GM18526 (cell line): ENCODE results near the gene KRI1.
A peak's percentile ranks its signal among the peaks of the same experiment; 100 is the strongest.

Source experiments
- POLR2A ChIP-seq: IDR thresholded peaks from 3 replicates; pipeline ENCODE4 v1.6.1; 2011; ENCODE audit not compliant: insufficient read length; ENCODE audit errors: extremely low read depth

KRI1 gene

DNA sequence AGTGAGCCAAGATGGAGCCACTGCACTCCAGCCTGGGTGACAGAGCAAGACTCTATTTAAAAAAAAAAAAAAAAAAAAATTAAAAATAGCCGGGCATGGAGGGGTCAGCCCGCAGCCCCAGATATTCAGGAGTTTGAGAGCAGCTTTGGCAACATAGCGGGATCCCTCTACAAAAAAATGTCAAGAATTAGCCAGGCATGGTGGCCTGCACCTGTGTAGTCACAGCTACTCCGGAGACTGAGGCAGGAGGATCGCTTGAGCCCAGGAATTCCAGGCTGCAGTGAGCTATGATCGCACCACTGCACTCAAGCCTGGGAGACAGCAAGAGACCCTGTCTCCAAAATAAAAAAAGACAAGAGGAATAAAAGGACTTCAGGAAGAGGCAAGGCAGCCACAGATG is 20.6 kb upstream of the KRI1 start:
- TF ChIP-seq POLR2A: no peak

DNA sequence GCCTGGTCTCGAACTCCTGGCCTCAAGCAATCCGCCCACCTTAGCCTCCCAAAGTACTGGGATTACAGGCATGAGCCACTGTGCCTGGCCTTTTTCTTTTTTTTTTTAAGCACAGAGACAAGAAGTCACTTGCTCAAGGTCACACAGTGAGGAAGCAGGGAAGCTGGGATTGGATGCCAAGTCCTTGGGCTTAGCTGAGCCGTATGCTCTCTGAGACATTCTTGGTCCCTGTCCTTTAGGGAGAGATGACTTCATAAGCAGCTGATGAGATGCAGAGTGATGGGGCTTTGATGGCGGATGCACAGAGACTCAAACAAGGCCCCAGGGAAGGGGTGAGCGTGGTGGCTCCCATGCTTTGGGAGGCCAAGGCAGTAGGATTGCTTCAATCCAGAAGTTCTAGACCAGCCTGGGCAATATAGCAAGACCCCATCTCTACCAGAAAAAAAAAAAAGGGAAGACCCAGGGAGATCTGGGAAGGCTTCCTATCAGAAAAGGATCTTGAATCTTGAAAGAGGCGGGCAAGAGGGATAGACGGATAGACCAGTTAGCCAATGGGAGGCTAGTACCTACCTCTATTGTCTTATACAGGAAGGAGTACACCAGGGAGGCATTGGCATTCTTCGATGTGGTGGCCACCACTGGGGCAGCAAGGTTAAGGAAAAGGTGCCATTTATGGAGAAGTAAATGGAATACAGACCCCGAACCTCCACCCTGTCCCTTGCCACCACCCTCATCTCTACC is 17.4 kb upstream of the KRI1 start:
- TF ChIP-seq POLR2A: no peak

DNA sequence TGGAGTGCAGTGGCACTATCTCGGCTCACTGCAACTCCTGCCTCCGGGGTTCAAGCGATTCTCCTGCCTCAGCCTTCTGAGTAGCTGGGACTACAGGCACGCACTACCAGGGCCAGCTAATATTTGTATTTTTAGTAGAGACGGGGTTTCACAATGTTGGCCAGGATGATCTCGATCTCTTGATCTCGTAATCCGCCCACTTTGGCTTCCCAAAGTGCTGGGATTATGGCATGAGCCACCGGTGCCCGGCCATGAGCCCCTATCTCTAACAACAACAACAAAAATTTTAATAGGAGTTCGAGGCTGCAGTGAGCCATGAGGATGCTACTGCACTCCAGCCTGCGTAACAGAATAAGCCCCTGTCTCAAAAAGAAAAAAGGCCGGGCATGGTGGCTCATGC is 16.3 kb upstream of the KRI1 start:
- no peak for TF ChIP-seq POLR2A

DNA sequence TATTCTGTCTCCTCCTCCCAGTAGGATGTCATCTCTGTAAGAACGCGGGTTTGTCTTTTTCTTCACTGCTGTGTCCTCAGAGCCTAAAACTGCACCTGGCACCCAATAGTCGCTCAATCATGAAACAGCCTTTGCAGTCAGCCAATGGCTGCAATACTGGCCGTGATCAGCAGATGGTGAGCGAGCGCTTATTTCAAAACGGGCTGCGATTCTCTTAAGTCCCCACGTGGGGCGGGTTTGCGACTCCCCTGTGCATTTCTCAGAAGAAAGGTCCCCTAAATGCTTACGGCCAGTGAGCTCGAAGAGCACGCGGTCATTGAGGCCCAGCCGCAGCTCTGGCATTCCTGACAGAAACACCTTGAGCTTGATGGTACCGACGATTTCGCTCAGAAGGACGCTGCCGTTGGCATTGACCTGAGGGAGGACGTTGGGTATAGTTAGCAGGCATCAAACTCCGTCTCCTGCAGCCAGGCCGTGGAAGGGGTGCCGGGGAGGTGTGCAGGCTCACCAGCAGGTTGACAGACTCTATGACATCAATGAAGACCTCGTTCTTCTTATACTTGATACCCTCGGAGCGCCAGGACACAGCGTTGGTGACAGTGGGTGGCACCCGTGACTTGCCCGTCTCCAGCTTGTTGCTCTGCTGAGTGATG is 15.3 kb upstream of the KRI1 start:
- no peak for TF ChIP-seq POLR2A

DNA sequence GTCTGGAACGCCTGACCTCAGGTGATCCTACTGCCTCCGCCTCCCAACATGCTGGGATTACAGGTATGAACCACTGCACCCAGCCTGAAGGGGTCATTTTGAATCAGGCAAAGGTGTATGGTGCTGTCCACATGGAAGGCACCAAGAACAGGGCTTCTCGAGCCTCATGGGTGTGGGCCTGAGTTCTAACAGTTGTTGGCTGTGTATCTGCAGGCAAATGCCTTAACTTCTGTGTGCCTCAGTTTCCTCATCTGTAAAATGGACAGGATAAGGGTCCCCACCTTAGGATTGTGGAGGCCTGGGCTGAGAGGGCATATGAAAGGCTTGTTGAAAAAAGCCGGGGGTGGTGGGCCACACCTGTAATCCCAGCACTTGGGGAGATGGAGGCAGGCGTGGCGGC is 12.1 kb upstream of the KRI1 start:
- no peak for TF ChIP-seq POLR2A

DNA sequence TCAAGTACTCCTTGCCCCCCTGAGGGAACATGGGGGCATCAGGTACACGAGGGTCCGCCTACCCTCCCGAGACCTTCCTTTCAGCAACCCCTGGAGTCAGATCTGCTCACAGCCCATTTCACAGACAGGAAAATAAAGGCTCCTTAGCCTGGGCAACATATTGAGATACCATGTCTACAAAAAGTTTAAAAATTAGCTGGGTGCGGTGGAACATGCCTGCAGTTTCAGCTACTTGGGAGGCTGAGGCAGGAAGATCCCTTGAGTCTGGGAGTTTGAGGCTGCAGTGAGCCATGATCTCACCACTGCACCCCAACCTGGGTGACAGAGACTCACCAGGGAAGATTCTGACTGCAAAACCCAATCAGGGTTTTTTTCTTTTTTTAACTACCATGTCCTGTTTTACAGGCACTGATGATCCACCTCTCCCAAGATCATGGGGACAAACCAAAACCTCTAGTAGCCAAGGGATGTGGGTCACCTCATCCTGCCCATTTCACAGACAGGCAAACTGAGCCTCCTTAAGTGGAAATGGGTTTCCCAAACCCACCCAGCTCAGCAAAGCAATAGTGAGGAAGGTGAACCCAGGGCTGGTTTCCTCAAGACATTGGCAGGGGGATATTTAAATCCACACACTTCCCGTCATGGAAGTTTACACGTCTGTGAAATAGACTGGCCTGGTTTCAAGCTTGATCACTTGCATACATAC is 9.4 kb upstream of the KRI1 start:
- TF ChIP-seq POLR2A: no peak

DNA sequence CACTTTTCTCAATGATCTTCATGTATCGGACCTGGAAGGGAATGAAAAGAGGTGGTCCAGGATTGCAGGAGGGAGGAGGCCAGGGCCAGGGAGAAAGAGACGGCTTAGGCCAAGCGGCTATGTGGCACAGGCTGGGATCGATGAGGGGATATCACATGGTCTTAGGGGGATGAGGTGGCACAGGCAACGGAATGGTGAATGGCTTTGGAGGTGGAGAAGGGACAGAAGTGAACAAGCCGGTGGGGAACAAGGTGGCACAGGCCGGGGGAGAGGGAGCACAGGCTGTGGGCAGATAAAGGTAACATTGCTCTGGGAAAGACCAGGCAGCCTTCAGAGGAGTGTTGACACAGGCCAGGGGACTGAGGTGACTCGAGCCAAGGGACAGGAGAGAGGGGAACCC is 8.7 kb upstream of the KRI1 start:
- TF ChIP-seq POLR2A: no peak

DNA sequence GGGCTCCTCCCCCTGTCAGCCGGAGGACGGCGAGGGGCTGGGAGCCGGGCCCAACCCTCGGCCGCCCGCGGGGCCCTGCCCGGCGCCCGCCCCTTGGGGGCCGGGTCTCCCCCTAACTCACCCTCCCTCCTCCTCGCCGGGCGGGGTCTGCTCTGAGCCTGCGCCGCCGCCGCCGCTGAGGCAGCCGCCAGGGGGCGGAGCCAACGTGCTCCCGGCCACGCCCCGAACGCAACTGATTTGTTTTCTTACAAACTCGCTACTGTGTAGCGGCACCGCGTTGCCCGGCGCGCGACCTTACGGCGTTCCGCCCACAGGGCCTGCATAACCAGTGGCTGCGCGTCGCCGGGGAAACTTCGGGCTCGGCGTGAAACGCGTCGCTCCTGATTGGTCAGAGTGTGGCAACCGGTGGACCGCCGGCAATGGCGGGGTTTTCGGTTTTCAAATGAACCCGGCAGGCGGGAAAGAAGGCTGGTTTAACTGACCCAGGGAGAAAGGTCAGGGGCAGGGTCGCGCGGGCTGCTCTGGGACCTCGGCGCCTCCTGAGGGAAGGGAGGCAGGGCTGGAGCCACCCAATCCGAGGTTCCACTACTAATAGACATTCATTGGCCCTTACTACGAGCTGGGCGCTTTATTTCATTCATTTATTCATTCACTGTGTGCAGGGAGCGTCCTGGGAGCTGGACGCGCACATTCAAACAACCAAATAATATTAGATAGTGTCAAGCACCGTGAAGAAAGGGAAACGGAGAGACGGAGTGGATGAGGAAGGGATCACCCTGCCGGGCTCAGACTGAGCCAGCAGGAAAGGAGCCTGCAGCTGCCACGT is 3.2 kb upstream of the KRI1 start, which contains the start of gene CDKN2D:
Gene CDKN2D (minus strand): TSS at position 154 of the 826 bp plus-strand sequence. CDS start 326 bp downstream, outside the sequence.
- peak; percentile 33 for TF ChIP-seq POLR2A

DNA sequence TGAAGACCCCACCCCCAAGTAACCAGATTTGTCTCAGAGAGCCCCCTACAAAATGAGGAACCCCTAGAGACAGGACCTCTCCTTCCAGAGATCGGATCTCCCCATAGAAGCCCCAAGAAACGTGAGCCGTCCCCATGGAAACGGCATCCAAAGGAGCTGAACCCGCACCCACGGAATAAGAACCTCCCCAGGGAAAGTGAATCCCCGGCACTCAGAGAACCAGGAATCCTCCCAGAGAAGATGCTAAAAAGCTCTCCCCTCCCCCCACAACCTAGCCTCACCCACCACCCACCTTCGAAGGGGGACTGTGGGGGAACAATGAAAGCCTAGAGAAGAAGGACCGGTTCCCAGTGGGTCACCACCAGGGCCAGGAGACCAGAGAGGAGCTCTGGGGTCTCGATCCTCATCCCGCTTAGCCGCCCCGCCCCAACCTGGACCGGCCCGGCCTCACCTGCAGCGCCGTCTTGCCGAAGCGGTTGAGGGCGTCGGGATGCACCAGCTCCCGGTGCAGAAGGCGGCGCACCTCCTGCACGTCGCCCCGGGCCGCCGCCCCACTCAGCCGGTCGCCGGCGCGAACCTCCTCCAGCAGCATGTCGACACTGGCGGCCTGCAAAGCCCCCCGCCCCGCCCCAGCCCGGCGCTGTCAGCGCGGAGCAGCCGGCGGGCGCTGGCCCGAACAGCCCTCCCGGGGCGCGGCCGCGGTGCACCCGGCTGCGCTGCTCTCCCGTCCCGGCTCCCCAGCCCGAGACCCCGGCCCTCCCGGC is 2.4 kb upstream of the KRI1 start:
- TF ChIP-seq POLR2A: no peak

DNA sequence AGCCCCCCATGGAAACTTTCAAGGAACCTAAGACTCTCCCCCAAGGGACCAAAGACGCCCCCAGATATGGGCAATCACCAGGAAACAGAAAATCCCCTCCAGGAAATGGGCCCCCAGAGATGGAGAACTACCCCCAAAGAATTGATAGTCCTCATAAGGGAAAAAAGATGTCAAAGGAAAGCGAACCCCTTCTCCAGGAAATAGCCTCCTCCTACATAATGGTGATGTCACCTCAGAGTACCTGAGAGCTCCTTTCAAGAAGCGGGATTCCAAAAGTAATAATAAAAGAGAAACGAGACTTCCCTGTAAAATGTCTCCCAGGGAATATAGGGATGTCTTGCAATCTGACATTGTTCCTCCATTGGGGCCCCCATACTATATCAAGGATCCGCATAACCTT is 1.8 kb upstream of the KRI1 start:
- no peak for TF ChIP-seq POLR2A

DNA sequence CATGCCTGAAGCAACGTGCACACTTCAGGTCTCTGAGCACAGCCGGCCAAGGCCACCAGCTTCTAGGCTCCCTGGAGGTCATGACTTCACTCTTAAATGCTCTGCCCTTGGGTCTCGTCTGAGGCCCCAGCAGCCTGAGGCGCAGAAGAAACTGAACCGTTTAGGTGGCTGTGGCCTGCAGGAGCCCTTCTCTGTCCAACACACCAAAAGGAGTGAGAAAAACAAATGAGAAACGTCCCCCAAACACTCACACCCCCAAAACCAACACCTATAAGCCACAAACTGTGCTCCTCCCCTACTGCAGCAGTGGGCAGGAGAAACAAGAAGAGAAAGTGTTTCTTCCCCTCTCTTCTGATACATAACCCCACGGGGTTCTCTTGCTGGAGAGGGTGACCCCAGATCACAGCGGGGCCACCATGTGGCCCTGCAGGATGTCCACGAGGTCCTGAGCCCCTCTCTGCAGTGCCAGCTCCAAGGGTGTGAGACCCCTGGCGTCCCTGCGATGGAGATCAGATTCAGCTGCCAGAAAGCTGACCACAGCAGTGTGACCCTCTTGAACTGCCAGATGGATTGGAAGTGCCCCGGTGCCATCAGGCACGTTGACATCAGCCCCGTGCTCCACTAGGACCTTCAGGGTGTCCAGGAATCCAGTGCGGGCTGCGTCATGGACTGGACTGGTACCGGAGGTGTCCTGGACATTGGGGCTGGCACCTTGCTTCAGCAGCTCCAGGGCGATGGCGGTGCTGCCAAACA is 1.0 kb upstream of the KRI1 start:
- no peak for TF ChIP-seq POLR2A

DNA sequence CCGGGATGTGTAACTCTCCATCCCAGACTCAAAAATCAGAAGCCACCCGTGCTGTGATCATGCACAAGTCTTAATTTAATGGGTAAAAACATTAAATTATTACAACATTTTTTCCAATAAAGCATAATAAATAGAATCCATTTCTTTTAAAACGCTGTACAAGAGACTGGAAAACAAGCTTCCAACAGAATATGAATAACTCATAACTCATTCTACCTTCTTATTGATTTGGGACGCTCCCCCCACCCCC is 523 bp upstream of the KRI1 start:
- no peak for TF ChIP-seq POLR2A

DNA sequence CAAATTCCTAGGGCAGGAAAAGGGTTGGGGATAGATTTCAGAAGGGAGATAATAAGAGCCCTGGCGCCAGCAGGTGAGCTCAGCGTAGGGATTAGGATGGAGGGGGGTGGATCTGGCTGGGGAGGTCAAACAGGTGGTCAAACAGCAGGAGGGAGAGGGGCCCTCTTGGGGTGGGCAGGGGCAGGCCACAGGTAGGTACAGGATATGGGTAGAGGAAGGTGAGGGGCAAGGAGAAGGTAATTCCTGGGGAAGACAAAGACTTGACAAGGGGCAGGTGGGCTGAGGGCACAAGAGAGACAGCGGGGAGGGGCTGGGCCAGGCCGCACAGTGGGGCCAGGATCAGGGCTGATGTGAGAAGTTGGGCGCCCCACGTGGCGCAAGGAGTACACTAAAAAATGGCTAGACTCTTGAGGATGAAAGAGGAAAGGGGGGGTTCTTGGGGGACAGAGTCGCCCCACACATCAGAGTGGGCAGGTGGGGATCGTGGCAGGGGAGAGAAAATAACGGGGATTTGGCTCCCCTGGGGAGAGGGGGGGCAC is 713 bp downstream of the KRI1 start:
- no peak for TF ChIP-seq POLR2A

DNA sequence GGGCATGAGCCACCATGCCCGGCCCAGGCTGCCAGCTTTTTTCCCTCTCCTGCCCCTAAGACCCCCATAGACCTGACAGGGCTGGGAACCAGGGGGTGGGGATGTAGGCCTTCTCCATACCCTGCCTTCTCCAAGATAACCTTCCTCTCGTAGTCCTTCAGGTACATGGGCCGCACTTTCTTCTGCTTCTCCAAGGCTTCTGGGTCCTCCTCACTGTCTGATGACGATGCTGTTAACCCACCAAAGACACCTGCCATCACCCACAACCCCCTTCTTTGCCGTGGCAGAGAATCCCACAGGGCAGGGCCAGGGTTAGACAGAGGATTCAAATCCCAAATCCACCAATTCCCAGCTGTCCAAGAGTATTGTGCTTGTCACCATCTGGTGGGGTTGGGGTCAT is 3.2 kb downstream of the KRI1 start:
- no peak for TF ChIP-seq POLR2A

DNA sequence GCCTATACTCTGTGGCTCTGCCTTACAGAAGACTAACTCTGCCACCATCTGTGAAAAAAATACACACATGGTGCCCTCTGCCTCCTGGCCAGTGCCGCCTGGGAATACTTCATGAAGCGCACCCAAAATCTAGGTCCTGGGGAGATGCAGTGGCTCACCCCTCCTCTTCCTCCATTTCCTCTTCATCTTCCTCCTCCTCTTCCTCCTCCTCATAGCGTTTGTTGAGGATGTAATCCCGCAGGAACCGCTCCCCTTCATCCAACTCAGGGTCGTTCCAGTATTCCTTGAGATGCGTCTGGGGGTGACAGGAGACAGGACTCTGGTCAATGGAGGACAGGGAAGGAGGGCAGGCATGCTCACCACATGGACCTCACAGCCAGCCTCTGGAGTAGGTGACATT is 5.7 kb downstream of the KRI1 start:
- no peak for TF ChIP-seq POLR2A
